Activated T-cell treated with anti-CD3 and anti-CD28 coated beads for 48 hours (primary cell): ENCODE data around the gene OSTN.
"Not testable (repeated sequence)": the region's sequence is repeated elsewhere in the genome, so short reads cannot be mapped to it uniquely, and the experiment has no call there.

Experiments
- DNase-seq: peaks from one replicate; pipeline ENCODE4 v3.0.0-alpha.2; 2020; ENCODE audit warnings: low read depth

OSTN gene

DNA sequence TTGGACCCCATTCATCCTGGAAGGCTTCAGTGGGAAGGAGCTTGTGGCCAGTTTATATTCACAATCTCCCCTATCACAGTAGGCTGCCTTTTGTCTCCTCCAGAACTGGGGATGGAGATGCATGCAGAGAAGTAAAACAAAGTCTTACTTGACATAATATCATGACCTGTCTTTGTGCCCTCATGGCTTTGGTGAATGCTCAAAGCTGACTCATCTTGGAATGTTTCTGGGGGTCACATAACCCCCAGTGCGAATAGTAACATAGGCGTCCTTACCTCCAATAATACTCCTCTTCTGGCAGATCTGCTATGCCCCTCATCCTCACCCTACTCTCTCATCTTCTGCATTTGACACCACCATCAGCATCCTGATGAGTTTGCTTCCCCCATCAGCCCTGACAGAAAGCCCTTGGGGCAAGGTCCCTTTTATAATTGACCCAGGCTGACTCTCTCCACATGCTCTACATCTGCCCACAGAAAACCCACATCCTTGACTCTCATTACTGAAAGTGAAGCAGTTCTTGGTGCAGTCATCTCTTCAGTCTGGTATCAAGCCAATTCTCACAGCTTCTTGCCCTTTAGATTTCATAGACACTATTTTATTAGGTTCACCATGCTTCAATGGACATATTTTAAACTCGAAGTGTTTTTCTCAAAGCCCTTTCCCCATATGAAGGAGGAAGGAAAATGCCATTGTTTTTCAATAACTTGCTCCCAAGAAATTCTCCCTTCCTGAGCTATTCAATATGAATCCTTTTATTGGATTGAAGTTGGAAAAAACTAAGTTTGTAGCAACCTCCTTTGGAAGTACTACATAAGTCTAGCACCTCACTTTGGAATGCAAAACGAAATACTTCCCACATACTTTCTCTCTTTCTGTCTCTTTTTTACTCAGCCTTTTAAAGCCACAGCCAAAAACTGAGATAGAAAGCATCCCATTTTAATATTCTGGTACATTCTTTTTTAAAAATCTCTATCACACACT, 36.6 kb downstream of the OSTN start:
- DNase-seq = no peak

DNA sequence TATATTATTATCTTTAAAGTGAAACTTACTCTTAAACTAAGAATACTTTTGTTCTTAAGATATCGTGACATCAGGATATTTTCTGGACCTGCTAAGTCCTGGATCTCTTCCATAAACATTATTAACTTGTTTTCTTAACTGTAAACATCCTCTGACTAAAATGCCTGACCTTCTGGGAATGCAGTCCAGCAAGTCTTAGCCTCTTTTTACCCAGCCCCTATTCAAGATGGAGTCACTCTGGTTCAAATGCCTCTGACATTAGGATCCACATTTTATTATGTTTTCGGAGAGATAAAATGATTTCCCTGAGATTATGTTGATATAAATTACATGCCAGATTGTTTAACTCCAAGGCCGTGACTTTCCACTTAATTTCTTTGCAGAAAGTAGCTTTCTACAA, 37.6 kb downstream of the OSTN start:
- DNase-seq = no peak

DNA sequence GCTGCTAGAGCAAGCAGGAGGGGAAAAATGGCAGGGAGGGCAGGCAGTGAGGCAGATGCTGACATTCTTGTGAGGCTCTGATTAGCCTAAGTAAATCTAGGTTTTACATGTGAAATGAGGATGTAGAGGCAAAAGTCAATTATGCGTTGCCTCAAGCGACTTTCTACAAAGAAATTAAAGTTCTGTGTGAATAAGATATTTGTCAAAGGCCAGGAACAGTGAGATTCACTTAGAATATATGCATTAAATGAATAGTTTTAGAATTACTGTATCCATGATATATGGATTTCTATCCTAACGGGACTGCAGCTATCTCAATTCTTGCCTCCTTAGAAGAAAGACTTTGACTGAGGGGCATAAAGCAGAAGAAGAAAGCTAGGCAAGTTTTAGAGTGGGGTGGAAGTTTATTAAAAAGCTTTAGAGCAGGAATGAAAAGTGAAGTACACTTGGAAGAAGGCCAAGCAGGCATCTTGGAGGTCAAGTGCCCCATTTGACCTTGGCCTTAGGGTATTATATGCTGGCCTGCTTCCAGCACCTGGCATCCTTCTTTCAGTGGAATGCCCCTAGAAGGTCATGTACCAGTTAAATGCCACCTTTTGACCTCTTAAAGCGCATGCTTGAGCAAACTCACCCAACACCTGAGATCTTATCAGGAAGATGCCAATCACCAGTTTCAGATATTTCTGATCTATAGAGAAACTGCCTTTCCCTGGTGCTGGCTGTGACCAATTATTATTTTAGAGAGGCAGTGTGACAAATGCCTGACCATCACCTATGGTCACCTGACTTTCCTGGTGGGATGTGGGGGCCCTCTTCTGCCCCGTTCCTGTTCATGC, 38.2 kb downstream of the OSTN start:
- no peak for DNase-seq

DNA sequence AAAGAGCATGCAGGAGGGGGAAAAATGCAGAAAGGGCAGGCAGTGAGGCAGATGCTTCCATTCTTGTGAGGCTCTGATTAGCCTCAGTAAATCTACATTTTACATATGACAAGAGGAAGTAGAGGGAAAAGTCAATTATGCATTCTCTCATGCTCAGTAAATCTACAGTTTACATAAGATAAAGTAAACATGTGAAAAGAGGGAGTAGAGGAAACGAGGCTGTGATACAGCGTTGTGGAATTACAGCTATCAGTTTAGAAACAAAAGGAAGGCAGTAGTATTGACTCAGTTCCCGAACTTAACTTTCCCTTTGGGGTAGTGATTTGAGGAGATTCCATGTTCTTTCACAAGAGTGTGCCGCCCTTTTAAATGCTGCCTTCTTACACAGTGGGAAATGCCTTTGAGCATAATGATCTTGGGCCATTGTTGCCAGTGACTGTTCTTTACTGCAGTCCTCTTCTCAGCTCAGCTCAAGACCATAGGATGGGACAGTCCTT, 39.3 kb downstream of the OSTN start:
- no peak for DNase-seq

DNA sequence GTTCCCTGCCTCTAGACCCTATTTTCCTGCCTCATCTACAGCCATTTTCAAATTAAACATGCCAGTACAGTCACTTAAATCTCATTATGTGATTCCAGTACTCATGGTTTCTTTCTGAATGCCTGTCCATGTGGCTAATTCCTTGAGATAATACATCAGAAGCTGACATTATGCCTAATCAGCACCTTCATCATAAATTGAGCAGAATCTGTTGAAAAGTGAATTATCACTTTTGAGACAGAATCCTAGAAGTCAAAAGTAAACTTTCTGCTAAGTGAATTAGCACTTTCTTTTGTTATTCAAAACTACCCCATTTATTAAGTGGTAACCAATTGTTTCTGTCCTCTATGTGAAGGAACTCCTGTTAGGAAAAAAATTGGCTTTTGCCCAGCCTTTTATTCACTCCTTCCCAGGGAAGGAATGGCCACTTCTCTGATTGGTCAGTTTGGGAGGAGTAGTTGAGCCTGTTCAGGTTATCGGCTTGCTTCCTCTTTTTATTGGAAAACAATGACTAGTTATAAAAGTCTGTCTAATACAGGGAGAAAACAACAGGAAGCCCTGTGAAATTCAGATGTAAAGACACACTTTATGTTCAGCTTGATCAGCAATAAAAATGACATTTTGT, 40.5 kb downstream of the OSTN start:
- no peak for DNase-seq

DNA sequence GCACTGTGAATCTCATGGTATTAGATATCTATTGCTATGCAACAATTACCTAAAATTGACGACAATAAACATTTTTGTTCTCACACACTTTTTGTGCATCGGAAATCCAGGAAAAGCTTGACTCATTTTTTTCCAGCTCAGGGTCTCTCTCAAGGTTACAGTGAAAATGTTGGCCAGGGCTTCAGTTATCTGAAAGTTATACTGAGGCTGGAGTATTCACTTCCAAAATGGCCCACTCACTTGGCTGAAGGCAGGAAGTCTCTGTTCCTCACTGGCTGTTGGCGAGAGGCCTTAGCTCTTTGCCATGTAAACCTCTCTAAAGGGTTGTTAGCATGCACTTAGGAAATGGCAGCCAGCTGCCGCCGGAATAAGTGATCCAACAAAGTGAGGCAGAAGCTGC, 41.4 kb downstream of the OSTN start:
- DNase-seq = no peak

DNA sequence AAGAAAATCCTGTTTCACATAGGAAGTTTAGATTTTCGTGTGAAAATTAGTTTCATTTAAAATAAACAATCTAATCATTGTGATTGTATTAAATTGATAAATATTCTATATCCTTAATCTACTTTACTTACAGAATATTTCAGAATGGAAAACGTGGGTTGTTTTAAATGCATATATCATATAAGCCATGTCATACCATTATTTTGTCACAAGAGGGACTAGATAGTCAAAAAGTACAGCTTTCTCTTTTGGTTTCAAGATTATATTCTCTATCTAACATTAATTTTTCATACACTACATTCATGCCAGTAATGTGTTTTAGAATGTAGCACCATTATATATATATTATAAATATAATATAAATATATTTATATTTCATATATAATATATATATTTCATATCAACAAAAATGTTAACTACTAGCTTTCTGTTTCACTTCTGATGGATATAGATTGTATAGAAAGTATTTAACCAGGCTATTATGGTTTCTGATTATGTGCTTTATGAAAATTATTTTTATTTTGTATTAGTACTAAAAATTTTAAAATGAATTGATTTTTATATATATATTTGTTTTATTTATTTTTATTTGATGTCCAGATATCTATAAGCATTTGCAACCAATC, 45.3 kb downstream of the OSTN start:
- no peak for DNase-seq

DNA sequence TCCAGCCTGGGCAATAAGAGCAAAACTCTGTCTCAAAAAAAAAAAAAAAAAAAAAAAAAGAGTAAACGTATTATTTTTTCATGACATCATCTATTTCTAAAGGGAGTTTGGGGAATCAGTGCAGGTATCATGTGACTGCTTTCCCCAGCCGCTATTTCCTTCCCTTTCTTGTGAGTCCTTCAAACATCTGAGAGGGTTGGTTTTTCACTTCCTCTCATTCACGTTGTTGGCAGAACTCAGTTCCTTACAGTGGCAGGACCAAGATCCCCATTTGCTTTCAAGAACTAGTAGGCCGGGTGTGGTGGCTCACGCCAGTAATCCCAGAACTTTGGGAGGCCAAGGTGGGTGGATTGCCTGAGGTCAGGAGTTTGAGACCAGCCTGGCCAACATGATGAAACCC, 47.0 kb downstream of the OSTN start:
- DNase-seq = not testable (repeated sequence)

DNA sequence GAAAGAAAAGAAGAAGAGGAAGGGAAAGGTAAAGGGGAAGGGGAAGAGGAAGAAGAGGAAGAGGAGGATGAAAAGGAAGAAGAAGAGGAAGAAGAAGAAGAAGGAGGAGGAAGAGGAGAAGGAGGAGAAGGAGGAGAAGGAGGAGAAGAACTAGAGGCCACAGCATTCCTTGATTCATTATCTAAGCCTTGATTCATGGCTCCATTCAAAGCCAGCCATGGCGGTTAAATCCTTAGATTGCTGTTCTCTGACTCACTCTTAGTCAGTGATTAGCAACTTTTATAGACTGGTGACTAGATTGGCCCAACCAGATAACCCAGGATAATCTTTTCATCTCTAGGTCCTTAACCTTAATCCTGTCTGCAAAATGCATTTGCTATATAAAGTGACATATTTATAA, 47.6 kb downstream of the OSTN start:
- DNase-seq = no peak

DNA sequence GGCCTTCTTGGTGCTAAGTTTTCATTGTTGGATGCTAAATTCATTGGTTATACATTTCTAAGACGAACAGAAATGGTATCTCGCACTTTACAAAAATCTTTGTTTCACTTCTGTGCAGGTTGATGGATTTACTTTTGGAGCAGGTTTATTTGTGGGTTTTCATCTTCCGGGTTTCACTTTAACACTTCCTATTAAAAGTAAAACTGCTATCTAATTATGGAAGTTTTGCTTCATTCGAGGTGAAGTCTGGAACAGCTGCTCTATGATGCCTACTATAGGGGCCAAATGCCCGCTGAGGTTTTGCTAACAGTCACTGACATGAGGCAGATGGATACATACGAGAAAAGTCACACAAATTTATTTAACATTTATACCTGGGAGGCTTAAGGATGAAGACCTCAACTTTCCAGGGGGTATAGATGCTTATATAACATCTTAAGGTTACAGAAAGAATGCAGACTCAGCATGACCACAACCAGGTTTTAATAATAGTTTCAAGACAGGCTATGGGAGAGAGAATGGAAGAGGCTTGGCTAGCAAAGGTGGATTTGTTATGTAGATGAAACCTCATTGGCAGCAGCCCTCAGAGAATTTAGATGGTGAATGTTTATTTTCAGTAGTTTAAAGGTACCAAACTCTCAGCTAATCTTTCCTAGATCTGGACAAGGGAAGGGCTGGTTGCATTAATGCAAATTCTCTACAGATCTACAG, 54.2 kb downstream of the OSTN start:
- DNase-seq = no peak

DNA sequence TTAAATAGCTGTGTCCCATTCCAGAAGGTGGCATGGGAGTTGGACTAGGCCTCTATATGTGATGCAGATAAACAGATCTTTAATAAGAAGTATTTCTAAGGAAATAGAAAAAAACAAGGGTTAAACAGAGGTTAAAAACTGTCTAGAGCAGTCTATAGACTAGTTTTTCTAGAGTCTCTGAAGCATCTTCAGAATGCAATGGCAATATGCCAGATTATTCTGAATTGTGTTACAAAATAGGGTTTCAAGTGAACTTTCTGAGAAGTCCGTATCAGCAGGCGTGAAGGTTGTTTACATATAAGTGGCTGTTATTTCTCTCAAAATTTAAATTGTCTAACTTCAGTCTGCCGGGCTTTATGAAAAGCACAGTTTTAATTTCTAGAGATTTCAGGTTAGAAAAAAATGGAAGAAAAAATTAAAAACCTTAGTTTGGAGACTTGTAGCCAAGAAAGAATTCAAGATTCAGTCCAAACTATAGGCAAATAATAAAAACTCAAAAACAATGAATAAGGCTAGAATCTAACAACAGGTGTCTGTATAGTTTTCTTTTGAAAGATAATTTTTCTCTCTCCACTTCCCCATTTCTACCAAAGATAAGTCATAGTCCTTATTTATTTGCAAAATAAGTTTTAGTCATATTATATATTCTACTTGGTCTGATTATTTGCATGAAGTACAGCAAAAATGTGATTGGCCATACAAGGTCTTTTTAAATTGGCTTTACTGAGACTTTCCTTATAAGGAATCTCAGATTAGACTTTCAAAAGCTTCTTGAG, 55.2 kb downstream of the OSTN start:
- no peak for DNase-seq

DNA sequence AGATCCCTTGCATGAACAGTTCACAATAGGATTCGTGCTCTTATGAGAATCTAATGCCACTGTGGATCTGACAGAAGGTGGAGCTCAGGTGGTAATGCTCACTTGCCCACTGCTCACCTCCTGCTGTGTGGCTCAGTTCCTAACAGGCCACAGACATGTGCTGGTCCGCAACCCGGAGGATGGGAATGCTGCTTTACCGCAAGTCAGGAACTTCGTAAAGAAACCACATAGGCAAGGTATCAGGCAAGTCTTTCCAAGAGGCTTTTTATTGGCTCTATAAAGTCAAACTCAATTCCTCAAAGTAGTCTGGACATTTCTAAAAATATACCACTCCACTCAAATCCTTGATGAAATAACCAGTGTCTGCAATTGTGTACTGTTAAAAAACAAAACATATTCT, 56.1 kb downstream of the OSTN start:
- DNase-seq = no peak

DNA sequence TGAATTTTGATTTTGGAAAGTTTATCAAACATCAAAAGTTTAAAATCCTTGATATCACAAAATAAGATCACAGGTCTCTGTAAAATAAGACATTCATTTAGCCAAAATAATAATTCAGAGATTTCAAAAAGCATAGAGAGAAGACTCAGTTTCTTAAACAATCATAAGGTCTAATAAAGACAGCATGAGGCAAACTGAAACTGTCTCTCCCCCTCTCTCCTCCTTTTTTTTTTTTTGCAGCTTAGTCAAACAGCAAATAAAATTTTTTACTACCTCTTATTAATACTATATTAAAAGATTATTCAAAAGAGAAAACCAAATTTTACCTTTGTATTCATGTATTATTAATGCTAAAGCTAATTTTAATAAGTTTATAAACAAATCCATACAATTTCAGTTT, 57.4 kb downstream of the OSTN start:
- DNase-seq = no peak

DNA sequence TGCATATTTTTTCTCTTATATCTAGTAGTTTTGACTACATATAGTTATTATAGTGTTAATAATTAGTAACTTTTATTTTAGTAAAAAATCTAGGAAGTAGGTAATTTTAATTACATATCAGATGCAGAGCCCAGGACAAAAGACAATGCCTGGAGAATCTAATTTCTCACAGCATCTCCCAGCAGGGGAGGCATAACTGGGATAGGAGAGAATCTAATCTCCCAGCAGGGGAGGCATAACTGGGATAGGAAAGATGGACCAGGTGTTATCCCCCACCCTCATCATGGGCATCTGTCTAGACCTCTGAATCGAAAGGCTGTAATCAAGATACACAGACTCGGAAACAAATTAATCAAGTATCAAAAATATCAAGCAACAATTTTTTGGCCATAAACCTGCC, 58.2 kb downstream of the OSTN start:
- DNase-seq = no peak

DNA sequence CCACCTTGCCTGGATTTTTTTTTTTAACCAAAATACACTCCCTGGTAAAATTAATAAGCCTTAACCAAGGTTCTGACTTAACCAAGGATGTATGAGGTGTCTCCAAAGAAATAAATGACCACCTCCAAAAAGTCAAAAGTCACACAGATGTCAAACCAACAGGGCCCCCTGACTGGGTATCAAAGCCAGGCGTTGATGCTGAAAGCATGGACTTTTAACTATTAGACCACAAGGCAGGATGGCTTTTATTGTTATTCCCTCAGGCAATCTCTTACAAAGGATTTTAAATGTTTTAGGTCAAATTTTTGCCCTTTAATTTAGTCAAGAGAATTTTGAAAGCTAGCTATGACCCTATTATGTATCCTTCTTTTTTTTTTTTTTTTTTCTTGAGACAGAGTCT, 60.4 kb downstream of the OSTN start:
- DNase-seq = no peak

DNA sequence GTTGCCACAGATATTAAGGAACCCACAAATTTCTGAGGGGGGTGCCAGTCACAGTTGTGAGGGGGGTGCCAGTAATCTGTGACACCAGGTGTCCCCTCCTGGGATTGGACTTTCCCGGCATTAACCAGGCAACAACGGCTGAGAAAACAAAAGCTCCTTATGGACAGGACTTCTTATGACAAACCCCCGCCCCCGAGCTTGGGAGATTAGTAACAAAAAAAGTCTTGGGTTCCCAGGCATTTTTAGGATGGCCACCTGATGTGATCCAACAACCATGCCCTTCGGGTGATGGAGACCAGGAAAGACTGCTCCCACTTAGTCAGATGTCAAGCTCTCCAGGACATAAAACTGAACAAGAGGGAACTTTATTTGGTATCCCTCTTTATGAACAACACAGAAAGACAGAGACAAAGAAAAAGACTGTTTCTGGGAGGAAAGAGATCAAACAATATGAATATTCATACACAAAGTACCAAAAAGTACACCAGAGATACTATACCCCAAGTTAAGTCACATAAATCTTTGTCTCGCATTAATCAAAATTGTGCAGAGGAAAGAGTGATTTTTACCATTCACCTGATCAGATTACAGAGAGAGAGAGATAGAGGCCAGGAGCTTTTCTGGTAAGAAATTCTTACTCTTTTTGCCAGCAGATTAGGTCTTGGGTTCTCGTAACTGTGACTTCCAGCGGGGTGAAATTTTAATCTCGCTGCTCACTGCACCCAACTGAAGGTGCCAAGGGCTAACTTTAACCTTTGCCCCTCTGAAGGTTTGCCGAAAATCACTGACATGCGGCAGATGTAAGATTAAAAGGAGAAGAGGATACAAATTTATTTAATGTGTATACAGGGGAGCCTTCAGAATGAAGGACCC, 61.6 kb downstream of the OSTN start:
- no peak for DNase-seq

DNA sequence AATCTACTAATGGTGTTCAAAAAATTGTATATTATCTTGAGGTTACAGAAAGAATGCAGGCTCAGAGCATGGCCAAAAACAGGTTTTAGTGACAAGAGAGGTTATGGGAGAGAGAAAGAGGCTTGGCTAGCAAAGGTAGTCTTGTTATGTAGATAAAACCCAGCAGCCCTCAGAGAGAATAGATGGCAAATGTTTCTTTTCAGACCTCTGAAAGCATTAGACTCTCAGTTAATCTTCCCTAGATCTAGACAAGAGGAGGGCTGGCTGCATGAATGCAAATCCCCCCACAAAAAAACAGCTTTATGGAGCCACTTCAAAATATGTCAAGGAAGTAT, 62.2 kb downstream of the OSTN start:
- DNase-seq = no peak

DNA sequence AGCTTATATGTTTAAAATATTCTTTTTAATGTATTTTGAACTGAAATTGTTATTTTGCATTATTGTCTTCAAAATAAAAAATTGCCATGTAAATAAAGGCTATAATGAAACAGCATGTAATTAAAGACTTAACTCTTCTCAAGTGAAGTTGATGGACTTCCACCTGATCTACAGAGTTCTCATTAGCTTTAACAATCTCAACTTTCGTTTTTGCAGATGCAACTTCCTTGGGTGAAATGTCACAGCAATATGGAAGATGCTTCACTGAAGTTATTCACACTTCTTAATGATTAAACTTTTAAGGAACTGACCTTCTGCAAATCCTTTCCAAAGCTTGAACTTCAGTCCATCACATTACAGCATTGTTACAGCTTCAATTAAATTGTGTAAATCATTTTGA, 63.6 kb downstream of the OSTN start:
- no peak for DNase-seq

DNA sequence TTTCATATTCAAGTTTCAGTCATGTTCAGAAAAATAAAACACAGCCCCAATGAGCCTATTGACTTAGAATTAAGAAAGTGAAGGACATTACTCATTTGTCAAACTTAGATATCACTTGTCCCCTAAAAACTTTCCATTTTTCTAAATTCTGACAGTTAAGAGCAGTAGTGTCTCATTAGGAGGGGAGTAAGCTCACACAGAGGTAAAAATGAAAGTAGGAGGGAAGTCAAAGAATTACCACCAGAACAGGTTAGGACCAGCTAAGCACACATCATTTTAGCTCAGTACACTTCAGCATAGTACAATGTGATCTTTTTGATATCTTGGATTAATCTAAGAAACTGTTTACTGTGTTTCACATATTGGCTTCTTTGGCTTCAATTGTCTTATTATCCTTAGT, 64.3 kb downstream of the OSTN start:
- DNase-seq = no peak

DNA sequence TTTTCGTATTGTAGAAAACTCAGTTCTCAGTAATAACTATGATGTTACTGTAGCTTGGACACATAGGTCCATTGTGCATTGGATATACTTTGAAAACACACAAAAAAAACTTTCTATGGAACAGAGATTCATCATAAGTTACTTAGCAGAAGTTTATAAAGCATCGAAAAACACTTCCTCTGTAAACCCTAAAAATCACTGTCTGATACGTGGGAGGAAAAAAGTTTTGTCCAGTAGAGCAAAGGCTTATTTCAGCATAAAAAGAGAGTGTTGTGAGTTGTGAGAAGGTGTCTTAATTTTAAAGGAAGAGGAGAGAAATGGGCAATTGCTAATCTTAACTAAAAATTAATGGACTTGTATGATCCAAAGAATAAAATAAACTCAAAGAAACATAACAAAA, 64.8 kb downstream of the OSTN start:
- DNase-seq = no peak
